Measurements from ENCODE around the gene CAMK2D. TPM values are rescaled to one million over a fixed set of nuclear protein-coding genes. Genes with fewer than 3 reads are reported as not detected.

The CAMK2D gene
- total RNA-seq, 4 donors from 2014 or later, result 45.9 to 67.1 (median 56.2) TPM

GRCh38 chr4:113572620-113573019 is 188.9 kb downstream of the CAMK2D start:
- H3K4me3 ChIP-seq, result no peak overlapping the region
- ATAC-seq, result no peak
- H3K27me3 ChIP-seq, result no peaks in the 10 kb centered on the region
- no peaks in the 10 kb centered on the region for H3K9me3 ChIP-seq
- no peak overlapping the region for H3K27ac ChIP-seq
- H3K36me3 ChIP-seq, result no peaks in the 10 kb centered on the region
- TF ChIP-seq POLR2AphosphoS5 (IDR thresholded peaks at IDR 0.05), result no peak
- WGBS, 2 donors (ENCODE audit: low coverage in 1 of 2), result 82 to 100% methylated on average over 2 of the region's 3 CpGs
- H3K4me1 ChIP-seq, result peaks cover 5 to 20% (median 13%) of the 10 kb centered on the region in 3 donors

GRCh38 chr4:113566015-113566795 is 195.3 kb downstream of the CAMK2D start:
- no peak for TF ChIP-seq EP300 (IDR thresholded peaks at IDR 0.05)
- no peak for TF ChIP-seq POLR2A (IDR thresholded peaks at IDR 0.05)
- no peak for TF ChIP-seq CTCF (IDR thresholded peaks at IDR 0.05)
- TF ChIP-seq POLR2AphosphoS5 (IDR thresholded peaks at IDR 0.05), result no peak
- Histone ChIP-seq H3K4me1 (no peaks in the 10 kb centered on the region), H3K4me3 (no peak overlapping the region), H3K27me3 (no peaks in the 10 kb centered on the region), H3K27ac (no peak overlapping the region), H3K36me3 (no peaks in the 10 kb centered on the region), H3K9me3 (no peaks in the 10 kb centered on the region)
- WGBS, 2 donors (ENCODE audit: low coverage in 1 of 2), result 86 to 89% methylated on average over 3 of the region's 3 CpGs
- no peak for ATAC-seq

GRCh38 chr4:113565702-113566012 is 195.9 kb downstream of the CAMK2D start:
- H3K4me3 ChIP-seq, result no peak overlapping the region
- no peaks in the 10 kb centered on the region for H3K4me1 ChIP-seq
- no peaks in the 10 kb centered on the region for H3K36me3 ChIP-seq
- no peaks in the 10 kb centered on the region for H3K9me3 ChIP-seq
- no peak overlapping the region for H3K27ac ChIP-seq
- TF ChIP-seq POLR2A (IDR thresholded peaks at IDR 0.05) (no peak), CTCF (IDR thresholded peaks at IDR 0.05) (no peak), EP300 (IDR thresholded peaks at IDR 0.05) (no peak), POLR2AphosphoS5 (IDR thresholded peaks at IDR 0.05) (no peak)
- ATAC-seq, result no peak
- no peaks in the 10 kb centered on the region for H3K27me3 ChIP-seq

- no peak for ATAC-seq
- WGBS, 2 donors (ENCODE audit: low coverage in 1 of 2), result 87 to 94% methylated on average over 3 of the region's 3 CpGs
Observed at GRCh38 chr4:113564493-113564892, 197.0 kb downstream of the CAMK2D start.

GRCh38 chr4:113563691-113564378 is 197.7 kb downstream of the CAMK2D start:
- no peaks in the 10 kb centered on the region for H3K36me3 ChIP-seq
- no peaks in the 10 kb centered on the region for H3K27me3 ChIP-seq
- WGBS, 2 donors (ENCODE audit: low coverage in 1 of 2), result 82 to 91% methylated on average over 5 of the region's 5 CpGs
- no peak overlapping the region for H3K4me3 ChIP-seq
- ATAC-seq, result no peak
- no peaks in the 10 kb centered on the region for H3K4me1 ChIP-seq
- no peak overlapping the region for H3K27ac ChIP-seq
- TF ChIP-seq POLR2A (IDR thresholded peaks at IDR 0.05) (no peak), POLR2AphosphoS5 (IDR thresholded peaks at IDR 0.05) (no peak), EP300 (IDR thresholded peaks at IDR 0.05) (no peak), CTCF (IDR thresholded peaks at IDR 0.05) (no peak)
- H3K9me3 ChIP-seq, result no peaks in the 10 kb centered on the region

More at GRCh38 chr4:113564493-113564892, 197.0 kb downstream of the CAMK2D start:
- no peak overlapping the region for H3K4me3 ChIP-seq
- TF ChIP-seq CTCF (IDR thresholded peaks at IDR 0.05), result no peak
- no peak for TF ChIP-seq POLR2A (IDR thresholded peaks at IDR 0.05)
- TF ChIP-seq EP300 (IDR thresholded peaks at IDR 0.05), result no peak
- TF ChIP-seq POLR2AphosphoS5 (IDR thresholded peaks at IDR 0.05), result no peak
- H3K4me1 ChIP-seq, result no peaks in the 10 kb centered on the region
- no peak overlapping the region for H3K27ac ChIP-seq
- no peaks in the 10 kb centered on the region for H3K9me3 ChIP-seq
- no peaks in the 10 kb centered on the region for H3K36me3 ChIP-seq
- H3K27me3 ChIP-seq, result no peaks in the 10 kb centered on the region
